Measurements from ENCODE around the gene ARHGAP29.

ARHGAP29 gene

DNA sequence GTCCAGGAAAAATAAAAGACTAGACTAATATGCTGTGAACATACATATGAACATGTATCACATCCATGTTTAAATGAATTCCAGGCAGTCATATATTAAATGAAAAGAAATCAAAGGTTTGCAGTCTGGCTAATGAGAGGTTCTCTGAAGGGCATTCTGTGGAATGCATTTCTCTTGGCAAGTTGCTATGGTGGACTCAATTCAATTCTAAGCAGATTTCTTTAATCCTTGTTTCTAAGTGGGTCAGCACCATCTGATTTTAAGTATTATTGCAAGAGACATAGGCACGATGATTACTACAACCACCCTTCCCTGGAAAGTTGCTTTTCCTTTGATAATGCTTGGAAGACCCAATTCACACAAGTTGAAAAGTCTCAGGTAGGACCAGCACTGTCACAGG lies 92.5 kb downstream of the ARHGAP29 start:
- DNase-seq (ENCODE audit: insufficient read length, low spot score) = no peak
- no peak for TF ChIP-seq POLR2A (IDR thresholded peaks at IDR 0.05; ENCODE audit: low read depth, low read length)
- TF ChIP-seq POLR2AphosphoS5 (IDR thresholded peaks at IDR 0.05; ENCODE audit: low read depth, low read length) = no peak
- no peak for TF ChIP-seq POU2F2 (IDR thresholded peaks at IDR 0.05; ENCODE audit: low read depth, low read length)
- FAIRE-seq = no peak

DNA sequence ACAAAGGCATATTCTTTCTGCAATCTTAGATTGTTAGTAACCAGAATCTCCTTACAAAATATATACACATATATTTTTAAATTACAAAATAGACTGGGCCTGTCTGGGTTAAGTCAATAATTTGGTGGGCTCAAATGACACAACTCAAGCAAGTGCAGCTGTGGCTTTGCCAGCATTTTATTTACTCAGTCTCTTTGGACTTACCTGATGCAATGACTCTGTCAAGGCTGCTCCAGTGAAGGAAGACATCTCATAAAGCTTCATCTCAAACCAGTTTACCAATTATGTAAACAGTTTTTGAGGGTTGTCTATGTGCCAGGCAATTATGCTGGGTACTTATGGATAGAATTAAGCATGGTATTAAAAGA lies 93.6 kb downstream of the ARHGAP29 start:
- no peak for DNase-seq (ENCODE audit: insufficient read length, low spot score)
- no peak for TF ChIP-seq POLR2A (IDR thresholded peaks at IDR 0.05; ENCODE audit: low read depth, low read length)
- TF ChIP-seq TAF1 (IDR thresholded peaks at IDR 0.05; ENCODE audit: low read depth, low read length) = no peak
- no peak for TF ChIP-seq POU2F2 (IDR thresholded peaks at IDR 0.05; ENCODE audit: low read depth, low read length)
- TF ChIP-seq SPI1 (IDR thresholded peaks at IDR 0.05; ENCODE audit: low read depth, low read length) = no peak
- no peak for TF ChIP-seq POLR2AphosphoS5 (IDR thresholded peaks at IDR 0.05; ENCODE audit: low read depth, low read length)
- no peak for TF ChIP-seq PAX5 (IDR thresholded peaks at IDR 0.05; ENCODE audit: insufficient read depth, low read length, severe bottlenecking)
- no peak for FAIRE-seq

DNA sequence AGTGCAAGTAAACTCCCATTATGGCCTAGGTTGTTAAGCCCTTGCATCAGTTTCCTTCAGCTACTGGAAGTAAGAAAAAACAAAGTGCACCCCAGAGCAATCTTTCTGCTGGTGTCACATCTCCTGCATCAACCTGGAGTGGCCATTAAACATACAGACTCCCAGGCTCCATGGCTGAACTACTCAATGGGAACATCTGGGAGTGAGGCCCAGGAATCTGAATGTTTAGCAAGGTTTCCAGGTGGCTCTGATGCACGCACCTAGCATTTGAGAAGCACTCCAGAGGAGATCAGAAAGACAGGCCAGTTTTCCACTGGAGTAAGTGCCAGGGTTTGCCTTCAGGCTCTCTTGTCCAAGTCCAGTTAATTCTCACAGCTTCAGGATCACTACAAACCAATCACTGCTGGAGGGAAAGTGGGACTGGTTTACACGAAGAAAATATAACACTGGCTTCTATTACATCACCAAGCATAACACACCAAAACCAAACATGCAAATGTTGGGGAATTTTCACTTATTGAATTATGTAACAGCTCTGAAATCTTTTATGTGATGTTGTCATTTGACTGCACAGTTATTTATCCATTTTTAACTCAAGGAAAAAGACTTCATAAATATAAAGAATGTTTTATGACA lies 94.1 kb downstream of the ARHGAP29 start:
- no peak for TF ChIP-seq PAX5 (IDR thresholded peaks at IDR 0.05; ENCODE audit: insufficient read depth, low read length, severe bottlenecking)
- TF ChIP-seq POLR2AphosphoS5 (IDR thresholded peaks at IDR 0.05; ENCODE audit: low read depth, low read length) = no peak
- TF ChIP-seq POLR2A (IDR thresholded peaks at IDR 0.05; ENCODE audit: low read depth, low read length) = no peak
- TF ChIP-seq POU2F2 (IDR thresholded peaks at IDR 0.05; ENCODE audit: low read depth, low read length) = no peak
- no peak for TF ChIP-seq TAF1 (IDR thresholded peaks at IDR 0.05; ENCODE audit: low read depth, low read length)
- no peak for TF ChIP-seq SPI1 (IDR thresholded peaks at IDR 0.05; ENCODE audit: low read depth, low read length)
- FAIRE-seq (no peak), DNase-seq (ENCODE audit: insufficient read length, low spot score) (no peak)

DNA sequence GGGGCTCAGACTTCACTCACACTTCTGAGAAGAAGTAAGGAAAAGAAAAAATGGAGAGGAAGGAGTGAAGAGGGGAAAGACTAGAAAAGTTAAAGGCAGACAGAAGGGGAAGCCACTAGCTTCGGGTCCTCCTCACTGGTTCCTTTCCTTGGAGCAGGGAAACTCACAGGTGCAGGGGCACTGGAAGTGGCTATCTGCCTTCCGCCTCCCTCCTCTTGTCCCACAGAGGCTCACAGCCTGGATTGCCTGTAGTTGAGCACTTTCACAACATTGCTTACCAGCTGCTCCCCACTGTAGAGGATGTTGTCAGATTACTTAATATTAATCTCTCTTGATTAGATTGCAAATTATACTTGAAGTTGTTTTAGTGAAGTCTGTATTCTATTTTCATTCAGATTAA lies 94.8 kb downstream of the ARHGAP29 start:
- FAIRE-seq (no peak), DNase-seq (ENCODE audit: insufficient read length, low spot score) (no peak)
- TF ChIP-seq SPI1 (IDR thresholded peaks at IDR 0.05; ENCODE audit: low read depth, low read length) (no peak), POLR2AphosphoS5 (IDR thresholded peaks at IDR 0.05; ENCODE audit: low read depth, low read length) (no peak), PAX5 (IDR thresholded peaks at IDR 0.05; ENCODE audit: insufficient read depth, low read length, severe bottlenecking) (no peak), POU2F2 (IDR thresholded peaks at IDR 0.05; ENCODE audit: low read depth, low read length) (no peak), TAF1 (IDR thresholded peaks at IDR 0.05; ENCODE audit: low read depth, low read length) (no peak), POLR2A (IDR thresholded peaks at IDR 0.05; ENCODE audit: low read depth, low read length) (no peak)

DNA sequence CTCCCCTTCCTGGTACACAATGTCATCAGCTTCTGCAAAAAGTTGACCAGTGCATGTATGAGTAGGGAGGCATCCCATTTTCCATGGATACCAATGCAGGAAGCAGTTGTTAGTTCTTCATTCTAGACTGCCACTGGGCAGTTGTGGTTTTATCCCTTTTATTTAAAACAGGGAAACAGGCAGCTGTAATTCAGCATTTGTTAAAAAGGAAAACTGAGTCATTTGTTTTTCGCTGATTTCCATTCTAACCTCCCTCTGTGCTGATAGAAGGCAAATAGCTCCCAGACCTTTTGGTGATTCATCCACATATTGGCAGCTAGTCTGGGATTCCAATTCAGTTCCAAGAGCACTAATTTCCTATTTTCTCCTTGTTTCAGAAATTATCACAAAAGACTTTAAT lies 95.4 kb downstream of the ARHGAP29 start:
- DNase-seq (ENCODE audit: insufficient read length, low spot score) (no peak), FAIRE-seq (no peak)
- TF ChIP-seq TAF1 (IDR thresholded peaks at IDR 0.05; ENCODE audit: low read depth, low read length) (no peak), PAX5 (IDR thresholded peaks at IDR 0.05; ENCODE audit: insufficient read depth, low read length, severe bottlenecking) (no peak), POLR2AphosphoS5 (IDR thresholded peaks at IDR 0.05; ENCODE audit: low read depth, low read length) (no peak)

DNA sequence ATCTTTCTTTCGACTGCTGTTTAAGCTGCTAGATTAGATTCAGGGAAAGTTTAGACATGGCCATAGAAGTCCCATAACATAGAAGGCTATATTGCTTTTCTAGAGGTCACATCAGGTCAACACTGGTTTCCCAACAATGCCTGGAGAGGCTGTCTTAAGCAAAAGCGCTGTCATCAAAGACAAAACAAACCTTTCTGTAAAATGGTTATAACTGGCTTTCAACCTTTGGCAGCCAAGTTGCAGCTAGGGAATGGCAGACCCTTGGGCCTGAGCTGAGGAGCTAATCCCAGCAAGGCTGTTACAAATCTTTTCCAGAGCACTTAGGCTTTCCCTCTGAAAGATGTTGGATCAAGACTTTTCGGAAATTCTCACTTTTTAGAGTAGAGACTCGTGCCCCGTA lies 105.3 kb downstream of the ARHGAP29 start:
- DNase-seq (ENCODE audit: insufficient read length, low spot score) (no peak), FAIRE-seq (no peak)
- TF ChIP-seq POLR2A (IDR thresholded peaks at IDR 0.05; ENCODE audit: low read depth, low read length) (no peak), TAF1 (IDR thresholded peaks at IDR 0.05; ENCODE audit: low read depth, low read length) (no peak), POU2F2 (IDR thresholded peaks at IDR 0.05; ENCODE audit: low read depth, low read length) (no peak), PAX5 (IDR thresholded peaks at IDR 0.05; ENCODE audit: insufficient read depth, low read length, severe bottlenecking) (no peak), SPI1 (IDR thresholded peaks at IDR 0.05; ENCODE audit: low read depth, low read length) (no peak), POLR2AphosphoS5 (IDR thresholded peaks at IDR 0.05; ENCODE audit: low read depth, low read length) (no peak)

DNA sequence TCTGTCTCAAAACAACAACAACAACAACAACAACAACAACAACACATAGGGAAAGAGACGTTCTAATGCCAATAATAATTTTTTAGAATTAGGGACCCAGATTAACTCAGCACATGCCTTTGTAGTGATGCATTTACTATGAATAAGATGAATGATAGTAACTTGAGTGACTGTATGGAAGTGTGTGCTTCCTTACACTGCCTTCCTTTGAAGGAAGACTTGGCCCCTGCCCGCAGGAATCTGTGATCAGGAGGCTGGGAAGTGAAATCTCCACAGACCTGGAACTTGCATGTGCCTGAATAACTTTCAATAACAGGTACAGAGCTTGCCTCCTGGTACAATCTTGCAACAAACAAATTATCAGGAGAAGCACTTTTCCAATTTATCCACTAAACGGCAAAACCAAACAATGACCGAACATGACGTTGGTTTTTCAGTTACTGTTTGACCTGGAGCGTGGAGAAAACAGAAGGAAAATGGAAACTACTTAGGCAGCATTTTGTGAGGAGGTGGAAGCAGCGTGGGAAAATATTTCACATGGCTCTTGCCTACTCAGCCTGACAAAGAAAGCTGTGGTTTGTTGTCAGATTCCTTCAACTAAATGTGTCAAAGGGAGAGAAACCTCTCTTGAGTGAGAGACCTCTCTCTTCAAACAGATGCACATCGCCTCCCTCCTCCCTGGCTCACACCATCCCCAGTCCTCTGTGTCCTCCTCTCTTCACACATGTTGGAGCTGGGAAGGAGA lies 106.4 kb downstream of the ARHGAP29 start:
- TF ChIP-seq POLR2AphosphoS5 (IDR thresholded peaks at IDR 0.05; ENCODE audit: low read depth, low read length) (no peak), SPI1 (IDR thresholded peaks at IDR 0.05; ENCODE audit: low read depth, low read length) (no peak), POU2F2 (IDR thresholded peaks at IDR 0.05; ENCODE audit: low read depth, low read length) (no peak), PAX5 (IDR thresholded peaks at IDR 0.05; ENCODE audit: insufficient read depth, low read length, severe bottlenecking) (no peak), TAF1 (IDR thresholded peaks at IDR 0.05; ENCODE audit: low read depth, low read length) (no peak), POLR2A (IDR thresholded peaks at IDR 0.05; ENCODE audit: low read depth, low read length) (no peak)
- no peak for FAIRE-seq
- no peak for DNase-seq (ENCODE audit: insufficient read length, low spot score)

DNA sequence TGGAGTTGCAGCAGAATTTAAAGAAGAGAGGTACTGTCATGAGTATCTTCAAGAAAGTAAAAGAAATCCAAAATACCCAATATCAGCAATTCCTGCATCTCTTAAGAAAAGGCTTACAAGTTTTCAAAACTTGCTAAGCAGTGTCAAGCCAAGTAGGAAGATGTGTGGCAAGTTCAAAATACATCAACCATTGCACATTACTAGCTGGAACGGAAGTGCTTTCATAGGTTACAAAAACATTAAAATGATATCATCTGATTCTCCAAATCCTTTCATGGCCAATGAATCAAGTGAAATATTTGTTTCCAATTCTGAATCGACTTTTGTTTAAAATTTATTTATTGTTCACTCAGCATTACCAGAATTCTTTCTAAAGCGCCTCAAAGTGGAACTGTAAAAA lies 110.7 kb downstream of the ARHGAP29 start:
- DNase-seq (ENCODE audit: insufficient read length, low spot score) (no peak), FAIRE-seq (no peak)
- TF ChIP-seq TAF1 (IDR thresholded peaks at IDR 0.05; ENCODE audit: low read depth, low read length) (no peak), PAX5 (IDR thresholded peaks at IDR 0.05; ENCODE audit: insufficient read depth, low read length, severe bottlenecking) (no peak), POU2F2 (IDR thresholded peaks at IDR 0.05; ENCODE audit: low read depth, low read length) (no peak), POLR2AphosphoS5 (IDR thresholded peaks at IDR 0.05; ENCODE audit: low read depth, low read length) (no peak), SPI1 (IDR thresholded peaks at IDR 0.05; ENCODE audit: low read depth, low read length) (no peak), POLR2A (IDR thresholded peaks at IDR 0.05; ENCODE audit: low read depth, low read length) (no peak)

DNA sequence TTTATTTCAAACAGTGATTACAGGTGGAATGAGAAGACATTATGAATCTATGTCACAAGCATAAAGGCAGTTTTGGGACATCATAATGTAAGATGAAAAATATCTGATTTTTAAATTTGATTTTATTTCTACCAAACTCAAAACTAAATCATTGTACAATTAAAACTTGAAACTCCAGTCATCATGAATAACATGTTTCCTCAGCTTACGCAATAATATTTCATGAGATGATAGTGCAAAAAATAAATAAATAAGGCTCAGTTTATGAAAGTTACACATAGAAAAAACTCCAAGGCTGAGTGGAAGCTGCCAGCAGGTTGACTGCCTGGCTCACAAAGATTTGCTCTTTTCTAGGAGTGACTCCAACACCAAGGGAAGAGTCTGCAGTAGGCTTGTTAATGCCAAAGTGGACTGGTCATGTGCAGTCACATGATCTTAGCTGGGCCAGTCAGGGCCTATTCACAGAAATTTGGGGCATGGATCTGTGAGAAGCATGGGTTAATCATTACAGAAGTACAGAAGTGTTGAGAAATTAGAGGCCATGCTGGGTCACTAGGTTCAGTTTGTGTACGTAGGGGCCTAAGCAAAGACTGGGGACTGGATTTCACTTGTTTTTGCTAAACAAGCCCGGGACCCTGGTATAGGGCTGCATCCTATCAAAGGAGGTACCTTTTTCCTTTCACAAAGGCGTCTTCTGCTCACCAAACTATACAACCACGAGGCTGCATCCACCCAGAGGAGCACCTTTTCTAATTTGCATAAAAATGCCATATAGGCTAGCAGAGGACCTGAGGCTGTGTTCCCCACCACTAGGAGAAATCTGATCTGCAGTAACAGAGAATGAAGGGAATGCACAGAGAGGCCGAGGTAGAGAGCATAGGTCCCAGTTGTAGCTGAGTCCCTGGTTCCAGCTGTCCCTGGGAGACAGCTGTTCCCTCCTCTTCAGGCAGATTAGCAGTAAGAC lies 111.6 kb downstream of the ARHGAP29 start:
- TF ChIP-seq TAF1 (IDR thresholded peaks at IDR 0.05; ENCODE audit: low read depth, low read length) (no peak), POU2F2 (IDR thresholded peaks at IDR 0.05; ENCODE audit: low read depth, low read length) (no peak), POLR2AphosphoS5 (IDR thresholded peaks at IDR 0.05; ENCODE audit: low read depth, low read length) (no peak), POLR2A (IDR thresholded peaks at IDR 0.05; ENCODE audit: low read depth, low read length) (no peak), PAX5 (IDR thresholded peaks at IDR 0.05; ENCODE audit: insufficient read depth, low read length, severe bottlenecking) (no peak), SPI1 (IDR thresholded peaks at IDR 0.05; ENCODE audit: low read depth, low read length) (no peak)
- FAIRE-seq (no peak), DNase-seq (ENCODE audit: insufficient read length, low spot score) (no peak)
